Keratinocyte (primary cell): ENCODE results near the gene NAA11.

Experiments used
- EZH2 ChIP-seq: IDR thresholded peaks from one replicate; pipeline ENCODE4 v1.6.1; 2012; ENCODE audit warnings: inconsistent platforms, mild to moderate bottlenecking, low read length, moderate library complexity
- TF ChIP-seq, protein P1 (sequence below), 3 experiments: IDR thresholded peaks in 1 of 3; conservative IDR thresholded peaks in 1 of 3; optimal IDR thresholded peaks in 1 of 3; 2 replicates in 2 of 3; 3 replicates in 1 of 3; pipeline versions ENCODE3 to v1.5.1; 2011; ENCODE audit warnings: low read length in 3 of 3, mild to moderate bottlenecking in 3 of 3, moderate library complexity in 2 of 3, control low read depth in 1 of 3, inconsistent platforms in 1 of 3; ENCODE audit not compliant: insufficient read depth in 2 of 3; ENCODE audit errors: extremely low read depth in 1 of 3

DNA sequence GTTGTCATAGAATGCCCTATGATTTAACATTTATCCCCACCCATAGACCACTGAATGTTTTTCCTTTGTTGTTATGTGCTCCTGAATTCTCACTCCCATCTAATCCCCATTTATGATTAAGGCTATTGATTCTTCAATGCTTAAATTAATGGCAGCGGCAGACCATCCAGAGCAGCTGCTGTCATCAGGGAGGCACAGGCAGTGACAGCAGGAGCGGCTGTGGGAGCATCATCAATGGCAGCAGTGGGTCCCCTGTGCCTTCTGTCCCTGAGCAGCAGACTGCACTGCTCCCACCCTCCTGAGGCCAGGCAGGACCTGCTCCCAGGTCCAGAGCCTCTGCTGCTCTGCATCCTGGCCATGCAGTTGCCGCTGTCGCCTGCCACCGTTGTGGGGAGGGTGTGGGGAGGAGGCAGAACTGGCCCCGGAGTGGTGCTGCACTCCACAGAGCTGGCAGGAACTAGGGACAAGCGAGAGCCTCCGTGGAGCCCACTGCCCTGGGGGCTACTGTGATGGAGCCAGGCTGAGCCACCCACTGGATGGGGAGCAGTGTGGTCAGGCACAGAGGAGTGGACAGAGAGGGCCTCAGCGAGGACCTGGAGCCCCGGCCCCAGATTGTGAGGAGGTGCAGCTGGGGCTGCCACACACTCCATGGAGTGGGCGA lies 29.0 kb downstream of the NAA11 start:
- TF ChIP-seq EZH2: no peak
- TF ChIP-seq, protein P1, sequence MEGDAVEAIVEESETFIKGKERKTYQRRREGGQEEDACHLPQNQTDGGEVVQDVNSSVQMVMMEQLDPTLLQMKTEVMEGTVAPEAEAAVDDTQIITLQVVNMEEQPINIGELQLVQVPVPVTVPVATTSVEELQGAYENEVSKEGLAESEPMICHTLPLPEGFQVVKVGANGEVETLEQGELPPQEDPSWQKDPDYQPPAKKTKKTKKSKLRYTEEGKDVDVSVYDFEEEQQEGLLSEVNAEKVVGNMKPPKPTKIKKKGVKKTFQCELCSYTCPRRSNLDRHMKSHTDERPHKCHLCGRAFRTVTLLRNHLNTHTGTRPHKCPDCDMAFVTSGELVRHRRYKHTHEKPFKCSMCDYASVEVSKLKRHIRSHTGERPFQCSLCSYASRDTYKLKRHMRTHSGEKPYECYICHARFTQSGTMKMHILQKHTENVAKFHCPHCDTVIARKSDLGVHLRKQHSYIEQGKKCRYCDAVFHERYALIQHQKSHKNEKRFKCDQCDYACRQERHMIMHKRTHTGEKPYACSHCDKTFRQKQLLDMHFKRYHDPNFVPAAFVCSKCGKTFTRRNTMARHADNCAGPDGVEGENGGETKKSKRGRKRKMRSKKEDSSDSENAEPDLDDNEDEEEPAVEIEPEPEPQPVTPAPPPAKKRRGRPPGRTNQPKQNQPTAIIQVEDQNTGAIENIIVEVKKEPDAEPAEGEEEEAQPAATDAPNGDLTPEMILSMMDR (optimal IDR thresholded peaks at IDR 0.05 in 1 of 3, IDR thresholded peaks at IDR 0.05 in 1 of 3, conservative IDR thresholded peaks at IDR 0.05 in 1 of 3; ENCODE audit: extremely low read depth in 1 of 3, insufficient read depth in 2 of 3, low read length in 3 of 3): no peak
